WTC11 (cell line): ENCODE measurements around the gene HS1BP3. TPM values are rescaled to one million over a fixed set of nuclear protein-coding genes. Genes with fewer than 3 reads are reported as not detected.

Source experiments
- ATAC-seq: fragments of 200-7000 bp; cut with Tn5 transposase; 2 replicates; pipeline ENCODE4 v1.10.0; 2021; ENCODE audit warnings: mild to moderate bottlenecking, moderate library complexity
- CTCF ChIA-PET: fragments of 300-600 bp; sonication (Branson Sonifier 250); formaldehyde crosslinking; loops from one replicate; lab custom pipeline; 2021; ENCODE audit warnings: antibody characterized with exemption; lab: Charles Lee
- POLR2A ChIA-PET: fragments of 350-600 bp; sonication (Branson Sonifier 250); formaldehyde crosslinking; loops from one replicate; lab custom pipeline; 2021; ENCODE audit warnings: antibody characterized with exemption; lab: Charles Lee
- DNase-seq: peaks from one replicate; pipeline ENCODE4 v3.0.0; 2021; ENCODE audit warnings: low spot score
- H3K27ac Mint-ChIP-seq: 2 replicates; pipeline ENCODE4 v1.8.0; 2021; ENCODE audit warnings: mixed read lengths
- H3K27me3 Mint-ChIP-seq: 2 replicates; pipeline ENCODE4 v1.8.0; 2021; ENCODE audit warnings: low read depth, mild to moderate bottlenecking, moderate library complexity, mixed read lengths
- H3K36me3 Mint-ChIP-seq: 2 replicates; pipeline ENCODE4 v1.8.0; 2021; ENCODE audit warnings: mixed read lengths
- H3K4me1 Mint-ChIP-seq: 2 replicates; pipeline ENCODE4 v1.8.0; 2022; ENCODE audit warnings: mixed read lengths
- H3K4me3 Mint-ChIP-seq: 2 replicates; pipeline ENCODE4 v1.8.0; 2021; ENCODE audit warnings: mild to moderate bottlenecking, moderate library complexity, mixed read lengths
- H3K9me3 Mint-ChIP-seq: 2 replicates; pipeline ENCODE4 v1.8.0; 2021; ENCODE audit warnings: mixed read lengths
- CREM ChIP-seq: sonication (generic); formaldehyde crosslinking; IDR thresholded peaks from 2 replicates; pipeline ENCODE4 v1.8.1; 2022; ENCODE audit warnings: mild to moderate bottlenecking, missing genetic modification reagents, moderate library complexity
- IRF1 ChIP-seq: sonication (generic); formaldehyde crosslinking; IDR thresholded peaks from 2 replicates; pipeline ENCODE4 v1.8.0; 2023; ENCODE audit warnings: missing genetic modification reagents
- RELA ChIP-seq: sonication (generic); formaldehyde crosslinking; IDR thresholded peaks from 2 replicates; pipeline ENCODE4 v1.8.1; 2022; ENCODE audit warnings: missing genetic modification reagents, mild to moderate bottlenecking, borderline replicate concordance
- RORB ChIP-seq: fragments of 250-450 bp; sonication (Bioruptor Pico); IDR thresholded peaks from 2 replicates; pipeline ENCODE4 v1.9.0; 2021; ENCODE audit warnings: mild to moderate bottlenecking
- TEAD4 ChIP-seq: sonication (generic); formaldehyde crosslinking; IDR thresholded peaks from 2 replicates; pipeline ENCODE4 v1.8.0; 2022; ENCODE audit warnings: mild to moderate bottlenecking, missing genetic modification reagents
- ZBTB43 ChIP-seq: sonication (generic); formaldehyde crosslinking; IDR thresholded peaks from 2 replicates; pipeline ENCODE4 v1.8.1; 2023; ENCODE audit warnings: mild to moderate bottlenecking, missing genetic modification reagents
- total RNA-seq: library from RNA; stranded (reverse); gene quantifications from 3 replicates; pipeline ENCODE4 v1.2.3, GENCODE V29; 2021
- TF ChIP-seq, protein P1 (sequence below): fragments of 250-450 bp; sonication (Bioruptor Pico); IDR thresholded peaks from 2 replicates; pipeline ENCODE4 v1.9.0; 2021; ENCODE audit warnings: mild to moderate bottlenecking
- TF ChIP-seq, protein P2 (sequence below): sonication (generic); formaldehyde crosslinking; IDR thresholded peaks from 2 replicates; pipeline ENCODE4 v1.8.0; 2022; ENCODE audit warnings: mild to moderate bottlenecking, missing genetic modification reagents
- TF ChIP-seq, protein P3 (sequence below): sonication (generic); formaldehyde crosslinking; IDR thresholded peaks from 2 replicates; pipeline ENCODE4 v1.8.1; 2023; ENCODE audit warnings: mild to moderate bottlenecking, missing genetic modification reagents, borderline replicate concordance
- TF ChIP-seq, protein P4 (sequence below): sonication (generic); formaldehyde crosslinking; conservative IDR thresholded peaks from 2 replicates; pipeline ENCODE4 v1.8.1; 2022; ENCODE audit warnings: mild to moderate bottlenecking, missing genetic modification reagents
- TF ChIP-seq, protein P5 (sequence below): sonication (generic); formaldehyde crosslinking; IDR thresholded peaks from 2 replicates; pipeline ENCODE4 v1.8.1; 2023; ENCODE audit warnings: mild to moderate bottlenecking, missing genetic modification reagents, moderate library complexity

The HS1BP3 gene
- total RNA-seq, 1 experiment from 2014 or later: 17.9 TPM

- TF ChIP-seq ZBTB43: no peak
- TF ChIP-seq, protein P1, sequence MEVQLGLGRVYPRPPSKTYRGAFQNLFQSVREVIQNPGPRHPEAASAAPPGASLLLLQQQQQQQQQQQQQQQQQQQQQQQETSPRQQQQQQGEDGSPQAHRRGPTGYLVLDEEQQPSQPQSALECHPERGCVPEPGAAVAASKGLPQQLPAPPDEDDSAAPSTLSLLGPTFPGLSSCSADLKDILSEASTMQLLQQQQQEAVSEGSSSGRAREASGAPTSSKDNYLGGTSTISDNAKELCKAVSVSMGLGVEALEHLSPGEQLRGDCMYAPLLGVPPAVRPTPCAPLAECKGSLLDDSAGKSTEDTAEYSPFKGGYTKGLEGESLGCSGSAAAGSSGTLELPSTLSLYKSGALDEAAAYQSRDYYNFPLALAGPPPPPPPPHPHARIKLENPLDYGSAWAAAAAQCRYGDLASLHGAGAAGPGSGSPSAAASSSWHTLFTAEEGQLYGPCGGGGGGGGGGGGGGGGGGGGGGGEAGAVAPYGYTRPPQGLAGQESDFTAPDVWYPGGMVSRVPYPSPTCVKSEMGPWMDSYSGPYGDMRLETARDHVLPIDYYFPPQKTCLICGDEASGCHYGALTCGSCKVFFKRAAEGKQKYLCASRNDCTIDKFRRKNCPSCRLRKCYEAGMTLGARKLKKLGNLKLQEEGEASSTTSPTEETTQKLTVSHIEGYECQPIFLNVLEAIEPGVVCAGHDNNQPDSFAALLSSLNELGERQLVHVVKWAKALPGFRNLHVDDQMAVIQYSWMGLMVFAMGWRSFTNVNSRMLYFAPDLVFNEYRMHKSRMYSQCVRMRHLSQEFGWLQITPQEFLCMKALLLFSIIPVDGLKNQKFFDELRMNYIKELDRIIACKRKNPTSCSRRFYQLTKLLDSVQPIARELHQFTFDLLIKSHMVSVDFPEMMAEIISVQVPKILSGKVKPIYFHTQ (CRISPR knock-in tag): no peak
- TF ChIP-seq, protein P2, sequence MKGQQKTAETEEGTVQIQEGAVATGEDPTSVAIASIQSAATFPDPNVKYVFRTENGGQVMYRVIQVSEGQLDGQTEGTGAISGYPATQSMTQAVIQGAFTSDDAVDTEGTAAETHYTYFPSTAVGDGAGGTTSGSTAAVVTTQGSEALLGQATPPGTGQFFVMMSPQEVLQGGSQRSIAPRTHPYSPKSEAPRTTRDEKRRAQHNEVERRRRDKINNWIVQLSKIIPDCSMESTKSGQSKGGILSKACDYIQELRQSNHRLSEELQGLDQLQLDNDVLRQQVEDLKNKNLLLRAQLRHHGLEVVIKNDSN: no peak
Measured at GRCh38 chr2:20599001-20599600, 51.8 kb downstream of the HS1BP3 start (continued).

DNA sequence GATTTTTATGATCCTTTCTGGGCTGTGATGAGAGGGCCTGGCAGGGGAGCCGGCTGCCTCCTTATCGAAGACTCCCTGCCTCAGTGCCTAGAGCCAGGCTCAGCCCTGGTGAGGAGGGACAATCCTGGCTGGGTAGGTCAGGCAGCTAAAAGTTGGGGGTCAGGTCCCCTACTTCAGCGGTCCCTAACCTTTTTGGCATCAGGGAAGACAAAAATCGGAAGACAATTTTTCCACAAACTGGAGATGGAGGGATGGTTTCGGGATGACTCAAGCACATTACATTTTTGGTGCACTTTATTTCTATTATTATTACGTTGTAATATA lies 53.1 kb downstream of the HS1BP3 start:
- no peak for TF ChIP-seq RORB (CRISPR knock-in tag)
- no peak for TF ChIP-seq CREM
- TF ChIP-seq, protein P3, sequence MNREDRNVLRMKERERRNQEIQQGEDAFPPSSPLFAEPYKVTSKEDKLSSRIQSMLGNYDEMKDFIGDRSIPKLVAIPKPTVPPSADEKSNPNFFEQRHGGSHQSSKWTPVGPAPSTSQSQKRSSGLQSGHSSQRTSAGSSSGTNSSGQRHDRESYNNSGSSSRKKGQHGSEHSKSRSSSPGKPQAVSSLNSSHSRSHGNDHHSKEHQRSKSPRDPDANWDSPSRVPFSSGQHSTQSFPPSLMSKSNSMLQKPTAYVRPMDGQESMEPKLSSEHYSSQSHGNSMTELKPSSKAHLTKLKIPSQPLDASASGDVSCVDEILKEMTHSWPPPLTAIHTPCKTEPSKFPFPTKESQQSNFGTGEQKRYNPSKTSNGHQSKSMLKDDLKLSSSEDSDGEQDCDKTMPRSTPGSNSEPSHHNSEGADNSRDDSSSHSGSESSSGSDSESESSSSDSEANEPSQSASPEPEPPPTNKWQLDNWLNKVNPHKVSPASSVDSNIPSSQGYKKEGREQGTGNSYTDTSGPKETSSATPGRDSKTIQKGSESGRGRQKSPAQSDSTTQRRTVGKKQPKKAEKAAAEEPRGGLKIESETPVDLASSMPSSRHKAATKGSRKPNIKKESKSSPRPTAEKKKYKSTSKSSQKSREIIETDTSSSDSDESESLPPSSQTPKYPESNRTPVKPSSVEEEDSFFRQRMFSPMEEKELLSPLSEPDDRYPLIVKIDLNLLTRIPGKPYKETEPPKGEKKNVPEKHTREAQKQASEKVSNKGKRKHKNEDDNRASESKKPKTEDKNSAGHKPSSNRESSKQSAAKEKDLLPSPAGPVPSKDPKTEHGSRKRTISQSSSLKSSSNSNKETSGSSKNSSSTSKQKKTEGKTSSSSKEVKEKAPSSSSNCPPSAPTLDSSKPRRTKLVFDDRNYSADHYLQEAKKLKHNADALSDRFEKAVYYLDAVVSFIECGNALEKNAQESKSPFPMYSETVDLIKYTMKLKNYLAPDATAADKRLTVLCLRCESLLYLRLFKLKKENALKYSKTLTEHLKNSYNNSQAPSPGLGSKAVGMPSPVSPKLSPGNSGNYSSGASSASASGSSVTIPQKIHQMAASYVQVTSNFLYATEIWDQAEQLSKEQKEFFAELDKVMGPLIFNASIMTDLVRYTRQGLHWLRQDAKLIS (CRISPR knock-in tag): no peak
- no peak for TF ChIP-seq IRF1 (CRISPR knock-in tag)
- TF ChIP-seq, protein P1 (CRISPR knock-in tag): no peak
- TF ChIP-seq, protein P4, sequence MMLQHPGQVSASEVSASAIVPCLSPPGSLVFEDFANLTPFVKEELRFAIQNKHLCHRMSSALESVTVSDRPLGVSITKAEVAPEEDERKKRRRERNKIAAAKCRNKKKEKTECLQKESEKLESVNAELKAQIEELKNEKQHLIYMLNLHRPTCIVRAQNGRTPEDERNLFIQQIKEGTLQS (CRISPR knock-in tag): no peak
- no peak for TF ChIP-seq RELA (CRISPR knock-in tag)
- TF ChIP-seq, protein P5, sequence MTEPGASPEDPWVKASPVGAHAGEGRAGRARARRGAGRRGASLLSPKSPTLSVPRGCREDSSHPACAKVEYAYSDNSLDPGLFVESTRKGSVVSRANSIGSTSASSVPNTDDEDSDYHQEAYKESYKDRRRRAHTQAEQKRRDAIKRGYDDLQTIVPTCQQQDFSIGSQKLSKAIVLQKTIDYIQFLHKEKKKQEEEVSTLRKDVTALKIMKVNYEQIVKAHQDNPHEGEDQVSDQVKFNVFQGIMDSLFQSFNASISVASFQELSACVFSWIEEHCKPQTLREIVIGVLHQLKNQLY: no peak
- no peak for TF ChIP-seq TEAD4 (CRISPR knock-in tag)
- TF ChIP-seq, all 79 proteins: peak for 0
- H3K4me3 Mint-ChIP-seq: no peak overlapping the region
- no peak overlapping the region for H3K27ac Mint-ChIP-seq
- no peaks in the 10 kb centered on the region for H3K36me3 Mint-ChIP-seq
- no peaks in the 10 kb centered on the region for H3K27me3 Mint-ChIP-seq
- ChIA-PET POLR2A (interaction anchor here (2.0 kb wide), 1 partner anchor 151 kb away, joined by 4 read pairs; the partner anchor contains the start of gene RHOB), CTCF (interaction anchor here (0.9 to 1.0 kb wide), 2 partner anchors 63 to 151 kb away, joined by 3 read pairs; partner anchors contain the start of gene RHOB)
- no peak for DNase-seq
- no peak for ATAC-seq
- peaks cover 14% of the 10 kb centered on the region for H3K4me1 Mint-ChIP-seq
- H3K9me3 Mint-ChIP-seq: no peaks in the 10 kb centered on the region
